ENCODE results near the gene TMEM163. TPM values are rescaled to one million over a fixed set of nuclear protein-coding genes. Genes with fewer than 3 reads are reported as not detected.
"Not testable (repeated sequence)": the region's sequence is repeated elsewhere in the genome, so short reads cannot be mapped to it uniquely, and the experiment has no call there.

The TMEM163 gene
- total RNA-seq, 2 donors from 2014 or later, result 16.2 to 27.5 TPM

GRCh38 chr2:134482766-134483340 is 235.9 kb downstream of the TMEM163 start:
- Histone ChIP-seq H3K4me1 (no peaks in the 10 kb centered on the region), H3K27me3 (no peaks in the 10 kb centered on the region), H3K4me3 (no peak overlapping the region), H3K27ac (no peak overlapping the region), H3K9me3 (no peaks in the 10 kb centered on the region), H3K36me3 (replicated peaks in 1 of 2; ENCODE audit: insufficient read depth in 1 of 2, low read depth in 2 of 2) (no peaks in the 10 kb centered on the region)
- 76 to 91% methylated on average over 5 to 15 of the region's 15 CpGs for WGBS, 2 donors
- TF ChIP-seq, protein P1, sequence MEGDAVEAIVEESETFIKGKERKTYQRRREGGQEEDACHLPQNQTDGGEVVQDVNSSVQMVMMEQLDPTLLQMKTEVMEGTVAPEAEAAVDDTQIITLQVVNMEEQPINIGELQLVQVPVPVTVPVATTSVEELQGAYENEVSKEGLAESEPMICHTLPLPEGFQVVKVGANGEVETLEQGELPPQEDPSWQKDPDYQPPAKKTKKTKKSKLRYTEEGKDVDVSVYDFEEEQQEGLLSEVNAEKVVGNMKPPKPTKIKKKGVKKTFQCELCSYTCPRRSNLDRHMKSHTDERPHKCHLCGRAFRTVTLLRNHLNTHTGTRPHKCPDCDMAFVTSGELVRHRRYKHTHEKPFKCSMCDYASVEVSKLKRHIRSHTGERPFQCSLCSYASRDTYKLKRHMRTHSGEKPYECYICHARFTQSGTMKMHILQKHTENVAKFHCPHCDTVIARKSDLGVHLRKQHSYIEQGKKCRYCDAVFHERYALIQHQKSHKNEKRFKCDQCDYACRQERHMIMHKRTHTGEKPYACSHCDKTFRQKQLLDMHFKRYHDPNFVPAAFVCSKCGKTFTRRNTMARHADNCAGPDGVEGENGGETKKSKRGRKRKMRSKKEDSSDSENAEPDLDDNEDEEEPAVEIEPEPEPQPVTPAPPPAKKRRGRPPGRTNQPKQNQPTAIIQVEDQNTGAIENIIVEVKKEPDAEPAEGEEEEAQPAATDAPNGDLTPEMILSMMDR (IDR thresholded peaks at IDR 0.05), result no peak
- no peak for TF ChIP-seq POLR2A (IDR thresholded peaks at IDR 0.05)
- intact Hi-C loops (cut with DNase I), result no loop called here
- ATAC-seq, result no peak
- DNase-seq, result no peak

GRCh38 chr2:134482131-134482723 is 236.6 kb downstream of the TMEM163 start:
- no peak overlapping the region for H3K27ac ChIP-seq
- no peak overlapping the region for H3K4me3 ChIP-seq
- H3K9me3 ChIP-seq, result no peaks in the 10 kb centered on the region
- ATAC-seq (no peak), DNase-seq (no peak)
- H3K4me1 ChIP-seq, result no peaks in the 10 kb centered on the region
- TF ChIP-seq POLR2A (IDR thresholded peaks at IDR 0.05), result no peak
- TF ChIP-seq, protein P1 (IDR thresholded peaks at IDR 0.05), result no peak
- no peaks in the 10 kb centered on the region for H3K27me3 ChIP-seq
- WGBS, 2 donors, result 83 to 89% methylated on average over 6 of the region's 6 CpGs
- intact Hi-C loops (cut with DNase I), result no loop called here
- no peaks in the 10 kb centered on the region for H3K36me3 ChIP-seq (replicated peaks in 1 of 2; ENCODE audit: insufficient read depth in 1 of 2, low read depth in 2 of 2)

DNA sequence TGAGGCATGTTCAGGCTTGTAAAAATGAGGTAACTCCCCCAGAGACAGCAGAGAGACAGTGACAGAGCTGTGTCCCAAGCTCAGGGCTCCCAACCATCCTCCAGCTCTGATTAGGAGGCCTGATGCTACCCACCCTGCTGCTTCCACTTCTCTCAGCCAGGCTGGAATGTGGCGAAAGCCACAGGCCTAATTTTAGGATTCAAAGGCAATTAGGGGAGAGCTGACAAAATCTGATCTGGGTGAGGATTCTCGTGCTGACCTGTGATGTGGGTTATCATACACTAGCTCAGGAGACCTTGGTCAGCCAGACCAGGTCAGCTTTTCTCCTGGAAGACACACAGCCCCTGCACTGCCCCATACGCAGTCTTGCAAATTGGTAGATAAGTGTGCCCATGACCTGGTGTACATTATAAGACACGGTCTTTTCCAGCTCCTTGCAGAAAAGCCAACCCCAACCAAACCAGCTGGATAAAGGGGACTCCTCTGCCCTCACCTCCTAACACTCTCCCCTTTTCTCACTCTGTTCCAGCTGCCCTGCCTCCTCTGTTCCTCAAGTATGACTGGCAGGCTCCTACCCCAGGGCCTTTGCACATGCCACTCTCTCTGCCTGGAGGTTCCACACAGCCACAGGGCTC is 239.0 kb downstream of the TMEM163 start:
- intact Hi-C loops (cut with DNase I), result no loop called here
- TF ChIP-seq POLR2A (IDR thresholded peaks at IDR 0.05), result no peak
- TF ChIP-seq, protein P1 (IDR thresholded peaks at IDR 0.05), result no peak
- ATAC-seq (no peak), DNase-seq (no peak)
- 92 to 96% methylated on average over 4 of the region's 4 CpGs for WGBS, 2 donors
- H3K36me3 ChIP-seq (replicated peaks in 1 of 2; ENCODE audit: insufficient read depth in 1 of 2, low read depth in 2 of 2), result no peaks in the 10 kb centered on the region
- H3K9me3 ChIP-seq, result no peaks in the 10 kb centered on the region
- H3K4me3 ChIP-seq, result no peak overlapping the region
- H3K4me1 ChIP-seq, result no peaks in the 10 kb centered on the region
- H3K27ac ChIP-seq, result no peak overlapping the region
- H3K27me3 ChIP-seq, result no peaks in the 10 kb centered on the region

GRCh38 chr2:134476982-134477381 is 241.8 kb downstream of the TMEM163 start:
- DNase-seq; H3K9me3 ChIP-seq; H3K36me3 ChIP-seq (replicated peaks in 1 of 2; ENCODE audit: insufficient read depth in 1 of 2, low read depth in 2 of 2); H3K27me3 ChIP-seq; intact Hi-C loops (cut with DNase I); H3K4me3 ChIP-seq; H3K27ac ChIP-seq; ATAC-seq; H3K4me1 ChIP-seq: not testable (repeated sequence)
- WGBS, 2 donors, result 91 to 95% methylated on average over 8 of the region's 8 CpGs

DNA sequence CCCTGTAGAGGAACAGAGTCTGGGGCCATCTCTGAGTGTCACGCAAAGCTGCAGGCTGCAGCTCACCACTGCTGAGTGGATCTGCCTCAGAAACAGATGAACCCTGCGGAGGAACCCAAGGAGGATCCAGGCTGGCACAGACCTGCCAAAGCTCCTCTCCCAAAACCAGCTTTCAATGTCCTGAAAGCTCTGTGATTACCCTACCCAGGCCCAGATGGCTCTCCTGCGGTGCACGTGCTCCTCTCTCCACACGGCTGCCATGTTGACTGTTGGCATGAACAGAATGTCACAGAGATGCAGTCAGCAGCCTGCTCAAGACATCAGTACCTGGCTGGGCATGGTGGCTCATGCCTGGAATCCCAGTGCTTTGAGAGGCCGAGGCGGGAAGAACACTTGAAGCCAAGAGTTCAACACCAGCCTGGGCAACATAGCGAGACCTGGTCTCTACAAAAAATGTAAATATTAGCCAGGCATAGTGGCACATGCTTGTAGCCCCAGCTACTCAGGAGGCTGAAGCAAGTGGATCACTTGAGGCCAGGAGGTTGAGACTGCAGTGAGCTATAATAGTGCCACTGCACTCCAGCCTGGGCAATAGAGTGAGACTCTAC is 248.1 kb downstream of the TMEM163 start:
- no peak for ATAC-seq
- WGBS, 2 donors, result 94 to 95% methylated on average over 8 of the region's 8 CpGs
- H3K9me3 ChIP-seq, result peaks cover 0 to 4% (median 0%) of the 10 kb centered on the region in 3 donors
- intact Hi-C loops (cut with DNase I), result no loop called here
- no peak for DNase-seq
- H3K4me1 ChIP-seq, result peaks cover 4% of the 10 kb centered on the region
- no peaks in the 10 kb centered on the region for H3K36me3 ChIP-seq (replicated peaks in 1 of 2; ENCODE audit: insufficient read depth in 1 of 2, low read depth in 2 of 2)
- no peak for TF ChIP-seq POLR2A (IDR thresholded peaks at IDR 0.05)
- TF ChIP-seq, protein P1 (IDR thresholded peaks at IDR 0.05), result no peak
- no peaks in the 10 kb centered on the region for H3K27me3 ChIP-seq
- no peak overlapping the region for H3K27ac ChIP-seq
- no peak overlapping the region for H3K4me3 ChIP-seq

Measured in body of pancreas (tissue), 4 donors.